RWPE1 (cell line): ENCODE measurements around the gene ZBTB7C.

Experiments used
- CTCF ChIA-PET: fragments of 350-600 bp; sonication (Branson Sonifier 250); formaldehyde crosslinking; extraction: SDS; loops from one replicate; lab custom pipeline; 2021; lab: Yijun Ruan, JAX
- POLR2A ChIA-PET: fragments of 400-600 bp; formaldehyde crosslinking; extraction: SDS; loops from one replicate; lab custom pipeline; 2020; ENCODE audit warnings: antibody characterized with exemption; ENCODE audit not compliant: low non-redundant PET; lab: Yijun Ruan, JAX
- DNase-seq: peaks from one replicate; pipeline ENCODE4 v3.0.0; 2012; ENCODE audit warnings: low spot score
- H3K27ac ChIP-seq: fragments of 450-650 bp; 2 replicates; pipeline ENCODE4 v1.5.1; 2017
- TF ChIP-seq, protein P1 (sequence below): fragments of 450-650 bp; conservative IDR thresholded peaks from 2 replicates; pipeline ENCODE4 v1.5.1; 2017; ENCODE audit warnings: low read depth, mild to moderate bottlenecking

The ZBTB7C gene

DNA sequence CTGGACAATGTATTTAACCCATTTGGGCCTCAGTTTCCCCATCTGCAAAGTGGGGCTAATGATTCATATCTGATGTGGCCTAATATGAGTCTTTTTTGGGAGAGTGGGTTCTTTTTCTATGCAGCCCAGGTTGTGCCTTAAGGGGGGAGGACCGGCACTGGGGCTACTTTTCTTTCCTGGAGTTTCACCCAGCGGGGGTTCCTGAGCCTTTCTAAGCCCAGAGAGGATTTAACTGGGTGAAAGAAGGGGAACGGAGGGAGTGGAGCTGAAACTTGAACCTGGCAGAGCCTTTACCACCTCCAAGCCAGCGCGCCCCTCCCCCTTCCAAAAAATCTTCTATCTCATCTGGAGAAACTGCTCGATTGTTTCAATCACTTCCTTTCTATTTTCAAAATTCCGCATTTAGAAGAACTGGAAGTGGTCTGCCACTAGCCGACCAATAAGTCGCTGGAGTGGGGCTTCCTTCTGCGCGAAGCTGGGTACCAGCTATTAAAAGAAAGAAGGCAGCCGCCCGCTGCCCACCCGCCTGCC is 273.7 kb downstream of the ZBTB7C start:
- ChIA-PET POLR2A (no interaction called here), CTCF (interaction anchor here (0.6 kb wide), 1 partner anchor 333 kb away, joined by 3 read pairs; no protein-coding TSS in a partner anchor)
- TF ChIP-seq, protein P1, sequence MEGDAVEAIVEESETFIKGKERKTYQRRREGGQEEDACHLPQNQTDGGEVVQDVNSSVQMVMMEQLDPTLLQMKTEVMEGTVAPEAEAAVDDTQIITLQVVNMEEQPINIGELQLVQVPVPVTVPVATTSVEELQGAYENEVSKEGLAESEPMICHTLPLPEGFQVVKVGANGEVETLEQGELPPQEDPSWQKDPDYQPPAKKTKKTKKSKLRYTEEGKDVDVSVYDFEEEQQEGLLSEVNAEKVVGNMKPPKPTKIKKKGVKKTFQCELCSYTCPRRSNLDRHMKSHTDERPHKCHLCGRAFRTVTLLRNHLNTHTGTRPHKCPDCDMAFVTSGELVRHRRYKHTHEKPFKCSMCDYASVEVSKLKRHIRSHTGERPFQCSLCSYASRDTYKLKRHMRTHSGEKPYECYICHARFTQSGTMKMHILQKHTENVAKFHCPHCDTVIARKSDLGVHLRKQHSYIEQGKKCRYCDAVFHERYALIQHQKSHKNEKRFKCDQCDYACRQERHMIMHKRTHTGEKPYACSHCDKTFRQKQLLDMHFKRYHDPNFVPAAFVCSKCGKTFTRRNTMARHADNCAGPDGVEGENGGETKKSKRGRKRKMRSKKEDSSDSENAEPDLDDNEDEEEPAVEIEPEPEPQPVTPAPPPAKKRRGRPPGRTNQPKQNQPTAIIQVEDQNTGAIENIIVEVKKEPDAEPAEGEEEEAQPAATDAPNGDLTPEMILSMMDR, result no peak
- H3K27ac ChIP-seq, result peak overlapping the region; percentile 70
- no peak for DNase-seq

DNA sequence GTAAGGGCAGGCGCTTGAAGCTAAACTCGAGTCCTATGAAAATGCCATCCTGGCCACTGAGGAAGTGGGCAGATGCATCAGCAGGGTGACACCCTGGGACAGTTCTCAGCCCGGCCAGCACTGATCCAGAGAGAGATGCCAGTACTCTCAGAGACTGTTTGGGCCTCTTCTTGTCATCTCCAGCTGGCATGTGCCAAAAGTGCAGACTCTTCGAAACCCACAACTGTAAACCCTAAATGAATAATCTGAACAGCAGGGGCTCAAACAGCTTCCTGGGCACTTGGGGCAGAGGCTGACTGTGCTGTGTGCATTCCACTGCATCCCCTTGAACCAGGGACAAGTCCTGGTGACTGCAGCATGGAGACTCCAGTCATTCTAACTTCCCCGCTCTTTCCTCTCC is 274.6 kb downstream of the ZBTB7C start:
- peak overlapping the region; percentile 63 for H3K27ac ChIP-seq
- no peak for DNase-seq
- TF ChIP-seq, protein P1, result no peak
- CTCF ChIA-PET, result interaction anchor here (0.9 kb wide), 1 partner anchor 26 kb away, joined by 4 read pairs; no protein-coding TSS in a partner anchor
- POLR2A ChIA-PET, result no interaction called here

DNA sequence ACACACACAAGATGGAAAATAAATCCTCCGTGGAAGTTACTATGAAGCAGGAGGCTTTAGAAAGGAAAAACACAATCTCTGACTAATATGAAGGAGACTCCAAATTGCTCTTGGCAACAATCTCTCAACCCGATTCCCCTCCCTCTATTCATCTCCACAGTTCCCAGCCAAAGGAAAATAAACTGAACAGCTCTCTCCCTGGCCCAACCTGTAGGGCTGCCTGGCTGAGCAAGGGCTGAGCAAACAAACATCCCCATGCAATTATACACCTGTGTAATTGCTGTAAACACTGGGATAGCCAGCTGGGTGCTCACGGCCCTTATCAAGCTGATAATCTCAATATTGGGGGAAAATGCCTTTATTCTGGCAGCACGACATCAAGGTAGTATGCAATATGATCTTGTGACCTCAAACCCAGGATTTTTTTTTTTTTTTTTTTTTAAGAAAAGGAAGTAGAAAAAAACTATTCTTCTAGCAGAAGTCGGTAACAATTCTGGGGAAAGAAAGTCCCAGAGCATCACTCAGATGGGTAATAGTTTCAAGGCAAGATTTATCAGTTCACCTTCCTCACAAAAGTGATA is 275.4 kb downstream of the ZBTB7C start:
- H3K27ac ChIP-seq, result peak overlapping the region; percentile 41
- ChIA-PET POLR2A (no interaction called here), CTCF (interaction anchor here (0.9 kb wide), 1 partner anchor 27 kb away, joined by 4 read pairs; no protein-coding TSS in a partner anchor)
- DNase-seq, result peak; percentile 36
- TF ChIP-seq, protein P1, result no peak

DNA sequence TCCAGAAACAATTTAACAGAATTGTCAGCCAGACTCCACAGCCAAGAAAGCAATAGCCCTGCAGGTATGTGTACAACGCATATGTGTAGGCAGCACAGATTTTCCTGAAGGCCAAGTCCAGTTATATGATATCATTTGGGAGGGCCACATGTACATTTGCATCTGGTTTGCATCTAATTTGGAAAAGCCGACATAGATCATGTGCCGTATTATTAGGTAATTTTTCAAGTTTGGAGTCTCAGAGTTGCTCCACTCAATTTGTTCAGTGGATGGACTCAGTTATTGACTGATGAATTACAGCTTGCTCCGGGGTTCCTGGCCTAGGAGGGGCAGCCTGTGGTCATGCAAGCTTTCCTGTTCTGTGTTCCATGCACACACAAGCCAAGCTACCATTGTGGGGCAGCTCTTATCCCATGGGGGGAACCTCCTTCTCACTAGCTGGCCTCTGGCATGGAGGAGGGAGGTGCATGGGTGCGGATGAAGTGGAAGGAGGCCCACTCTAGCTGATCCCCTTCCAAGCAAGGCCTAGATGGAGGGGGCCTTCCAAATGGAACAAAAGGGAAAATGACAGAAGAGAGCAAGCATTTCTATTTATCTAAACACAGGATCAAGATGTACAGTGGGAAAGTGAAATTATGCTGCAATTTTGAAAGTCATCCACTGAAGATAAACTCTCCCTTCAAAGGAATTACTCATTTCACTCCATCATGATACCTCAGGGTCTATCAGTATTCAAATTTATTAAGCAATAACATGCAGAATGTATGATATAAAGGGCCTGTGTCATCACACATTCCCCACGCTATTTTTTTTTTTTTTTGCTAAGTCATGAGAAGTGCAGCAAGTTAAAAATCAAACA is 276.2 kb downstream of the ZBTB7C start:
- CTCF ChIA-PET, result interaction anchor here (0.6 kb wide), 1 partner anchor 144 kb away, joined by 3 read pairs; no protein-coding TSS in a partner anchor

DNA sequence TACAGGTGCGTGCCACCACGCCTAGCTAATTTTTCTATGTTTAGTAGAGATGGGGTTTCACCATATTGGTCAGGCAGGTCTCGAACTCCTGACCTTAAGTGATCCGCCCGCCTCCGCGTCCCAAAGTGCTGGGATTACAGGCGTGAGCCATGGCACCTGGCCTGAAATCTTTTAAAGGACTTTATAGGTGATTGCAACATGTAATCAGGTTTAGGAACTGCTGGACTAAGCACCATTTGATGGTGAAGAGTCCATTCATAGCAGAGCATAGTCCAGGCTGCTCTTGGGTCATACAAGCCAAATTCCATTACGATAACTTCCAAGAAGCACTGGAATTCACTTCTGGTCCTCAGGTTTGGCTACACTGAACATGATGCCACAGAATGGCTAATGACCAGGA is 278.1 kb downstream of the ZBTB7C start:
- TF ChIP-seq, protein P1, result no peak
- POLR2A ChIA-PET, result no interaction called here
- H3K27ac ChIP-seq, result no peak overlapping the region
- CTCF ChIA-PET, result no interaction called here
- DNase-seq, result no peak

More for the DNA sequence above, 276.2 kb downstream of the ZBTB7C start:
- DNase-seq, result peak; percentile 12
- peak overlapping the region; percentile 79 for H3K27ac ChIP-seq
- TF ChIP-seq, protein P1, result no peak
- POLR2A ChIA-PET, result no interaction called here

DNA sequence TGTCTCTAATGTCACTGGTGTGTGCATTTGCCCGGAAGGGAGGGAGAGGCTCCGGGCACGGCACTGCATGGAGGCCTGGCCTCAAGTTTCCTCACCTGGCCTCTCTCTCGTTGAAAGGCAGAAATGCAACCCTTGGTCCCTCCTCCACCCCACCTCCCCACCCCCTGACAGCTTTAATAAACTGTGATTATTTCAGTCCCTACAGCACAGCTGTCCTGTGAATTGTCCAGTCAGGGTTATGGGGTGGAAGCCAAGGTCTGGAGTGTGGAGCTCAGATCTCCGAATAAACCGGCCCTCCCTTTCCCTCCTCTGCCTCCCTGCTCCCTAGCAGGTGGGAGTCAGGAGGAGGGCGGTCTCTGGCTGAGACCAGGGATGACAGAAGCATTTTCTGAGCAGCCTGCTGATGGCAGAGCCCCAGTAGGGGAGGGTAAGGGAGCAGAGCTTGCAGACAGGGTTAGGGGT is 279.5 kb downstream of the ZBTB7C start:
- CTCF ChIA-PET, result interaction anchor here (0.6 kb wide), 1 partner anchor 315 kb away, joined by 3 read pairs; no protein-coding TSS in a partner anchor
- POLR2A ChIA-PET, result no interaction called here
- DNase-seq, result no peak
- TF ChIP-seq, protein P1, result no peak
- H3K27ac ChIP-seq, result peak overlapping the region; percentile 53
